GM18508 (cell line): Measurements from ENCODE around the gene FOXO4.

Source experiments
- ATAC-seq: cut with Tn5 transposase; IDR thresholded peaks from one replicate; pipeline ENCODE4 v1.9.1; 2021; ENCODE audit warnings: moderate number of reproducible peaks; ENCODE audit not compliant: insufficient read depth, unreplicated experiment

Gene FOXO4

DNA sequence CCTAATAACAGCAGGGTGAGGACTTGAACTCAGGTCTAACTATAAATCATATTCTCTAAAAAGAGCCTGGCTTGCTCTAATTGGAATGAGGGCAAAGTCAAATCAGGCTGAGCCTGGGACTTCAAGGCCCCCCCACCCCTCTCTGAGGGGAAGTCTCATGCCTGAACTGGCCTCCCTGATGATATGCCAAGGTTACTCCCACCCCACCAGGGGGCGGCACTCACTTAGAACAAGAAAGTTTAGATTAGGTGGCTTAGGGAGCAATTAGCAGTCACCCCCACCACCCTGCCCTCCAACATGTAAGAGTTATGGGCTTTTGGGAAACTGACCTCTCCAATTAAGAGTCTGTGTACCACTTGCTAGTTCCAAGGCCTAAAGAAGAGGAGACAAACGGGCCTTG, 2.7 kb downstream of the FOXO4 start:
- no peak for ATAC-seq

DNA sequence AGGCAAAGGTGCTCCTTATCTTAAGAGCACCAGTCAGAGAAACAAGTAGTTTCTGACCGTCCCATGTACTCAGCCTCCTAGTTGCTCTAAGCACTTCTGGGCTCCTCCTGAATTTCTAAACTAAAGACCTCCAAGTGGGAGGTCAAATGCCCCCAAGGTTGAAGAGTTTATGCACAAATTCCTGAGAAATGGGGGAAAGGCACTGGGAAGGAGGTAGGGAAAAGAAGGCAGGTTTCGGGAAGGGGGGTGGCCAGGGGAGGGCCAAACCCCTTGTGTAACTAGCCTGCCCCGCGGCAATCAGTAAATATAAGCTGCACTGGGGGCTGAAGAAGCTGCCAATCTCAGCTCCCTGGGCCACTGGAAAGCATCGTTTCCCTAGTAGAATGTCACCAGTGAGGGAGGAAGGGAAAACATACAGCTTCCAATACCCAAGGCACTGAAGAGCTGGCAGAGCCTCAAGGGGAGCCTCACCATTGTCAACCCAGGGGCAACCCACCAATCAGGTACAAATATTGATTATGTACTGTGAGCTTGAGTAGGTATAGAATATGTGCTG, 3.4 kb downstream of the FOXO4 start:
- ATAC-seq: no peak

DNA sequence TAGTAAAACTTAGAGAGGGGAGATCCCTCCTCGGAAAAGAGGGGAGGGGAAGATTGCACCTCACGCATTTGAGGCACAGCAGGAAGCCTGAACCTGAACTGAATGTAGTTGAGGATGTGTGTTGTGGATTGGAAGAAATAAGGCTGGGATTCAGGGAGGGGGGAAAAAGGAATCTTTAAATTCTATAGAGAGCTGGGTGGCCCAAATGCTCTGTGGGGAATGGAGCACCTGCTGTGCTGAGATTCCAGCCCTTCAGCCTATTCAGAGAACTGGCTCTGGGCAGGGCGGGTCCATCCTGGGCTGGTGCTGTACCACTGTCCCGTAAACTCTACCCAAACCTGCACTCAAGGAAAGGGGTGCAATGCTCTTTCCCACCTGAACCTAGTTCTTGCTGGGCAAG, 4.1 kb downstream of the FOXO4 start:
- ATAC-seq: no peak

DNA sequence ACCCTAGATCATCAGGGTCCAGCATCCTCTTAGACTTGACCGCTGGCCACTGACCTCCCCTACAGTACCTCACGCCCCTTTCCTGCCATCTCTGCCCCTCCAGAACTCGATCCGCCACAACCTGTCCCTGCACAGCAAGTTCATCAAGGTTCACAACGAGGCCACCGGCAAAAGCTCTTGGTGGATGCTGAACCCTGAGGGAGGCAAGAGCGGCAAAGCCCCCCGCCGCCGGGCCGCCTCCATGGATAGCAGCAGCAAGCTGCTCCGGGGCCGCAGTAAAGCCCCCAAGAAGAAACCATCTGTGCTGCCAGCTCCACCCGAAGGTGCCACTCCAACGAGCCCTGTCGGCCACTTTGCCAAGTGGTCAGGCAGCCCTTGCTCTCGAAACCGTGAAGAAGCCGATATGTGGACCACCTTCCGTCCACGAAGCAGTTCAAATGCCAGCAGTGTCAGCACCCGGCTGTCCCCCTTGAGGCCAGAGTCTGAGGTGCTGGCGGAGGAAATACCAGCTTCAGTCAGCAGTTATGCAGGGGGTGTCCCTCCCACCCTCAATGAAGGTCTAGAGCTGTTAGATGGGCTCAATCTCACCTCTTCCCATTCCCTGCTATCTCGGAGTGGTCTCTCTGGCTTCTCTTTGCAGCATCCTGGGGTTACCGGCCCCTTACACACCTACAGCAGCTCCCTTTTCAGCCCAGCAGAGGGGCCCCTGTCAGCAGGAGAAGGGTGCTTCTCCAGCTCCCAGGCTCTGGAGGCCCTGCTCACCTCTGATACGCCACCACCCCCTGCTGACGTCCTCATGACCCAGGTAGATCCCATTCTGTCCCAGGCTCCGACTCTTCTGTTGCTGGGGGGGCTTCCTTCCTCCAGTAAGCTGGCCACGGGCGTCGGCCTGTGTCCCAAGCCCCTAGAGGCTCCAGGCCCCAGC, 5.2 kb downstream of the FOXO4 start:
- no peak for ATAC-seq

DNA sequence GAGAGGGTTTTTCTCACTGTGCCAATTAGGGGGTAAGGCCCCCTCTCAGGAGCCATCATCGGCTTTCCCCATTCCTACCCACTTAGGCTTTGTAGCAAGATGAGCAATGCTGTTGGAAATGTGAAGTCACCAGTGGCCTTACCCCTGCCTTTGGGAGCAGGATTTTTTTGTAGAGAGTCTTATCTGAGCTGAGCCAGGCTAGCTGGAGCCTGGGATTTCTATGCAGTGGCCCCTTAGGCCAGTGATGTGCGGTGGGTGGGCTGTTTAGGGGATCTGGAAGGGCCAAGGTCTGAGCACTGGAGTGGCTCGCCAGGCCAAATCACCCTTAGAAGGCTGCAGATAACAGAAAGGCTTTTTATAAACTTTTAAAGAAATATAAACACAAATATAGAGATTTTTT, 6.6 kb downstream of the FOXO4 start:
- ATAC-seq: no peak

DNA sequence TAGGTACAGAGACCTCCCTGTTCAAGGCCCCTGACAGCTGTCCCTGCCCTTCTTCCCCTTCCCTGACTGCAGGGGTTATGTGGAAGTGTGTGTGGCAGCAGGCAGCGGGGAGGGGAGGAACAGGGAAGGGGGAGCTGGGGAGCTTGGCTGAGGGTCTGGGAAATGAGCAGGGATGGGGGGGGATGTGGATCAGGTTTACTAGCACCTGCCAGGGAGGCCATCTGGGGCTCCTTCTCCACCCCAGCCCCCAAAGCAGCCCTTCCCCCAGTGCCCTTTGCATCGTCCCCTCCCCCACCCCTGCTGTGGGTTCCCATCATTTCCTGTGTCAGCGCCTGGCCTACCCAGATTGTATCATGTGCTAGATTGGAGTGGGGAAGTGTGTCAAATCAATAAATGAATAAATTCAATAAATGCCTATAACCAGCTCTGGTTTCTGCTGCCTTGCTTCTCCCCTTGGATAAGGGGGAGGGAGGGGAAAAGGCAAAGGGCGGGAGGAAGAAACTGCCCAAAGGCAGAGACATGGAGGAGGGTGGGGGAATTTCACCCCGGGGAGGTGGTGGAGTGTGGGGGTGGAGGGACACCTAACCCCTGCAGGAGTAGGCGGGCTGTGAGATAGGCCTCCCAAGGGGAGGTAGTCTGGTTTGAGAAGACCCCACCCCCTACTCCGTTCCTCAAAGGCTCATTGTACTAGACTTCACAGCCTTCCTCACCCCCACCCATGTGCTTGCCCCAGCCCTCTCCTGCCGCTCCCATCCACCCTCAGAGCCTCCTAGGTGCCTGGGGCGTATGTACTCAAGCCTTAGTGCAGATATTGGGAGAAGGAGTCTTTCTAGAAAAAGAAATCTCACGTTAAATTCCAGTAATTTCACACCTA, 7.7 kb downstream of the FOXO4 start:
- no peak for ATAC-seq

DNA sequence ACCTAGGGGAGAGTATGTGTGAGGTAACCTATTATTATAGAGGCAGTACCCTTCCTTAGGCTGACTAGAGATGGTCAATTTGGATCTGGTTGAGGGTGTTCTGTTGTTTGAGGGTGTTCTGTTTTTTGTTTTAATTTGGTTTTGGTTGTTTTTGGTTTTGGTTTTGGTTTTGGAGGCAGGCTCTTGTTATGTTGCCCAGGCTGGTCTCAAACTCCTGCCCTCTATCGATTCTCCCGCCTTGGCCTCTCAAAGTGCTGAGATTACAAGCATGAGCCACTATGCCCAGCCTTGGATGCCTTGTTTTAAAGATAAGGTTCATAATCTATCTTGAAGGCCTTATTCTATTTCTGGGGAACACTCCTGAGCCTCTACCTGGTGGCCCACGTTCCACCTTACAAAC, 10.0 kb downstream of the FOXO4 start:
- no peak for ATAC-seq

DNA sequence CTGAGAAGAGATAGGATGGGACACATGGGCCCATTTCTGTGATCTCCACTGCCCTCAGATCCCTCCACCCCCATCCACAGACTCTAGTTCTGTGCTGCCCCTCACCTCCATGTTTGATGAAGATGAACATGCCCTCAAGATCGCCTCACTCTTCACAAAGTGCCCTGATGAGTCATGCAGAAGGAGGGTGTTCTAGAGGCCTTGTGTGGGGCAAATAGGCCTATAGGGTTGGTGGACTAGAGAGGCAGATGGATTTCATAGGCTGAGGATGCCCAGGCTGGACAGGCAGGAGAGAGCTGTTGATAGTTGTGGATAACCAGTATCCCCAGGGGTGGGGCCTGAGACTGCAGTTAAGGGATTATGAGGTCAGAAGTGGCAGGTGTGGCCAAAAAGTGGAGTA, 10.8 kb downstream of the FOXO4 start, which contains the start of gene CXorf65:
Gene CXorf65 (minus strand): TSS at position 314 of the 400 bp plus-strand sequence. CDS start 184 bp downstream, at position 130.
- ATAC-seq: no peak

DNA sequence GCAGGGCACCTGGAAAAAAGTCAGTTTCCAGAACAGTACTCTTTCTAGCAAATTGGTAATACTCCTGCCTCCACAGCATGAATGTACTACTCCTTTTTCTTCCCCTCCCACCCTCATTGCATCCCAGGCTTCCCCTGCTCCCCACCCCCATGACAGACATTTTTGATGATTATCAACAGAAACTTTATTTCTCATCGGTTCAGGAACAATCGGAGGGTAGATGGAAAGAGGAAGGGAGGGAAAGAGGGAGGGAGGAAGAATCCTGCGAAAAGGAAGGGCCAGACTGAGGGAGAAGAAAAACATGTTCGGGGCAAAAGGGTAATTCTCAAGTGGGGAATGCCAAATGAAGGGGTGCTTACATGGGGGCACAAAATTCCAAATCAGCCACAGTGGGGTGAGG, 11.6 kb downstream of the FOXO4 start:
- no peak for ATAC-seq

DNA sequence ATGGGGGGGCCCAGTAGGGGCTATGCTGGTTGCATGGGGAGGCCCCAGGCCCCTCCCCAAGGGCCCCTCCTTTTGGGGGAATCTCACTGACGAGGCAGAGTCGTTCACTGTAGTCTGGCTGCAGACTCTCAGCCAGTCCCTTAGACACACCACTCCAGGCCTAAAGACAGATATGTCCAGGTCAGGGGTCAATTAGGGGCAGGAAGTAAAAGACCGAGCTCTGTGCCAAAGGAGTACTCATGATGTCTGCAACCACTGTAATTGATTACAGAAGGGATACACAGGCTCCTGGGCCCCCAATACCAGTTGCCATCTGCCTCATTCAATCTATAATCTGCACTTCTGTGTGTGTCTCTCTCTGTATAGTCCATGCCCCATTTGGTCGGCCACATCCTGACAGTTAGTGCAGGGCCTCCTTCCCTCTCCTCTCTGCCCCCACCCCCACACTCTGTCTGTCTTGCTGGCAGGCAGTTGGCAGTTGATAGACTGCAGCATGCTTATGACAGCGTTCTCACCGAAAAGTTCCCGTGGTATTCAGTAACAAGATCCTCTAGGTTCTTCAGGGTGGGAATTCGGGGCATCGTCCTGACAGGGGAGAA, 12.2 kb downstream of the FOXO4 start:
- no peak for ATAC-seq

DNA sequence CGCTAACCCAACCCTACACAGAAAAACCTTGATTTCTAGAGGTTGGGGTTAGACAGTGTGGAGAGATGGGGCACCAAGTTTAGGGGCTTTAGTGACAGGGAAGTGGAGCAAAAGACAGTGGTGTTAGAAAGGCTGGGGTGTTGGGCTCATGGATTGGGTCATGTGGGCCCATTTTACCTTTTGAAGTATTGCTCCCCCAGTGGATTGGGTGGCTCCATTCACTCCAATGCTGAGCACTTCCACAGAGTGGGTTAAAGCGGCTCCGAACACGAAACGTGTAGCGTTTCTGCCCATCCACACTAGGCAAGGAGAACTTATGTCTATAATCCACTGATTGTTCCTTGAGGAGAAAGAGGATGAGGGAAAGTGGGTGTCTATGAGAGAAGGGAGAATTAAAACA, 13.4 kb downstream of the FOXO4 start:
- no peak for ATAC-seq

DNA sequence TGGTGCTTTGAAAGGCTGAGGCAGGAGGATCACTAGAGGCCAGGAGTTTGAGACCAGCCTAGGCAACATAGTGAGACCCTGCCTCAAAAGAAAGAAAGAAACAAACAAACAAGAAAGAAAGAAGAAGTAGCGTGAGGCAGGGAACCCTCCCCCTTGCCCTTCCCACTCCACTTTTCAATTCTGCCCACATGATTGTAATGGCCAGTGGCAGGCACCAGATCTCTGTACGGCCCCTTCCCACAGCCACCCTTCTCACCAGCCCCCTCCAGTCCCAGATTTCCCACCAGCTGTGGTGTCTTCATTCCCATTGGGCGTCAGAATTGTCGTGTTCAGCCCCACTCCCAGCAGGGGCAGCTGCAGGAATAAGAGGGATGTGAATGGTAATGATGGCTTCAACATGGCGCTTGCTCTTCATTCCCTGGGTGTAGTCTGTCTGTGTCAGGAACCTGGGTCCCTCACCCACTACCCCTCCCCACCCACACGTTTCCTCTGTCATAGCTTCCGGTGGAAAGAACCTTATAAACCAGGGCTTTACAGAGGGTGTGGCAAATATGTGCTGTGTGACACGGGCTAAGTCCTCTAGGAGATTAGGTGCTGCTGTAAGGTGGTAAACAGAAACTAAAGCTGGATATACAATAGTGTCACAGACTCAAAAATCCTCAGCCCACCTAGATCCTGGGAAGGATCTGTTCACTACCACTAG, 15.6 kb downstream of the FOXO4 start, which contains the start of gene IL2RG:
Gene IL2RG (minus strand): TSS at position 437 of the 703 bp plus-strand sequence. CDS start 38 bp downstream, at position 399.
- ATAC-seq: peak; percentile 79

DNA sequence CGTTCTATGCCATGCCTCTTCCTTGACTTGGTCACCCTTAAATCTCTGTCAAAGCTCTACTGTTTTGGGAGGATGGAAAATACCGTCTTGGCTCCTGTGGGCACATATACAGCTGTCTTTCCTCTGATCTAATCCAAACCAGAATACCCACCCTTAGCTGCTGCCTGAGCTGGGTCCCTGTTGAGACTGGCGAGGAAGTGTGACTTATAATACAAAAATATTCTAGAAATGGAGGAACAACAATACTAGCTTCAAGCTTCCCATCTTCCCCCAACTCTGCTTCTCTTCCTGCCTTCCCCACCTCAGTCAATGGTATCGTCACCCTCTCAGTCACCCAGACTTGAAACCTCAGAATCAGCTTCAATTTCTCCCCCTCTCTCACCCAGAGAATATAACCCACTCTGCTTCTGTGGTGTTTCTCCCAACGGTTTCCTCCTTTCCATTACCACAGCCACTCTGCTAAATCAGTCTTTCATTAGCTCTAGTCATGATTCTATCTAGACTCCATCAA, 16.3 kb downstream of the FOXO4 start:
- ATAC-seq: no peak

DNA sequence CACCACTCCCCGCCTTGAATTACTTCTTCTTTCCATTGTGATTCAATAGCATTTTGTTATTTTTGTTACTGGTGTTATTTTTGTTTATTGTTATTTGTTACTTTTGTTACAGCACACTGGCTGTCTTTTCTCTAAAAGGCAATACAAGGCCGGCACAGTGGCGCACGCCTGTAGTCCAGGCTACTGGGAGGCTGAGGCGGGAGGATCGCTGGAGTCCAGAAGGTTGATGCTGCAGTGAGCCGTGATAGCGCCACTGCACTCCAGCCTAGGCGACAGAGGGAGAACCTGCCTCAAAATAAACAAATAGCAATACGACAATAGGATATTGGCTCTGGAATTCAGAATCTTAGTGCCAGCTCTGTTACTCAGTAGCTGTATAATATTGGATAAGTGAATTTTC, 21.7 kb downstream of the FOXO4 start:
- ATAC-seq: no peak

DNA sequence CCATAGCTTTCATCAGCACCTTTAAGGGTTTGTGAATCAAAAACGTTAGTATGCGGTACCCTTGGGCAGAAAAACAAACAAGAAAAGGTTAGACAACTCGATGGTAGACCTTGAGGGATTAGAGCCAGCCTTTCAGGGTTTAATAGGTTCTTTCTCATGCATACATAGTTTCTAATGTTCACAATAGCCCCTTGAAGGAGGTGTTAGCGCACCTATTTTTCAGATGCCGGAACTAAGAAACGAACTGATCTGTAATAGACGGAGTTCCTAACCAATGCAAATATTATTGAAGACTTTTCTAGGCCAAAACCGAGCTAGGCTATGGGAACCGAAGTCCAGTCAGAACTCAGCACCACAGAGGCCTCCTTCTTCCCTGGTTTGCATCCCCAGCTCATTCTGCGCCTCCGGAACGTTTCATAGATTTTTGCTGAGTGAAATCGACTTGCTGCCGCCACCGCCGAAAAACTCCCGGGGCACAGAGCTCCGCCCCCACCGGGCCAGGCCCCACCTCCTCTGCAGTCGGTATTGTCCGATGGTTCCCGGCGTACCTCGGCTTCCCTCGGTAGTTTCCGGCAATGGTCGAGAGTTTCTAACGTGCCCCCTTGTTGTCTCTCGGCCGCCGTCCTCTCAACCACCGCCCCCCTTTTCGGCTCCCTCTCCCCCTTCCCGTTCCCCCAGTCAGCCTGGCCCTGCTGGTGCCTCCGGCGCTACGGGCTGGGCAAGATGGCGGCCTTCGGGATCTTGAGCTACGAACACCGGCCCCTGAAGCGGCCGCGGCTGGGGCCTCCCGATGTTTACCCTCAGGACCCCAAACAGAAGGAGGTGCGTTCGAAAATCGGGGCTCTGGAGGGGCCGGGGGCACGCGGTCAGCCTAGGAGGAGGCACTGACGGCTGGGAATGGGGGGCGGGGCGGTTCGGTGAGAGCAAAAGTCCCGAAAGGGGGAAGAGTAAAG, 22.7 kb downstream of the FOXO4 start, which contains the start of gene MED12:
Gene MED12 (plus strand): TSS at position 565 of the 953 bp plus-strand sequence. CDS start 159 bp downstream, at position 724.
- no peak for ATAC-seq

DNA sequence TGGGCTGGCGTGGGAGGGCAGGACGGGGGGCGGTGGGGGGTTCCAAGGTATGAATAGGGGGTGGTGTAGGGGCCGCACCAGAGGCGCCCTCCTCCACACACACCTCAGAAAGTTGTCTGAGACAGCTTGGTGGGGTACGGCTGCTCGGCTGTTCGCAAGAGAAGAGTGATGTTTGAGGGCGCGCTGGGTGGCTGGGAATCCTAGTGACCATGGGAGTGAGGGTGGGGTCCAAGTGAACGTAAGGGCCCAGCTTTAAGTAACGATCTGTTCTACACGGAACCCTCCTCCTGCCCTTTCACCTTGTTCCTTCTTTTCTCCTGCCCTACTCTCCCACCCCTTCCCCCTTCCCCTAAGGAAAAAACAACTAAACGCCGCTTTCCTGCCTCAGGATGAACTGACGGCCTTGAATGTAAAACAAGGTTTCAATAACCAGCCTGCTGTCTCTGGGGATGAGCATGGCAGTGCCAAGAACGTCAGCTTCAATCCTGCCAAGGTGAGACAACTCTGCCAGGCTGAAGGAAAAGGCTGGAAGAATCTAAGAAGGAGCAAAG, 23.4 kb downstream of the FOXO4 start:
- ATAC-seq: no peak

DNA sequence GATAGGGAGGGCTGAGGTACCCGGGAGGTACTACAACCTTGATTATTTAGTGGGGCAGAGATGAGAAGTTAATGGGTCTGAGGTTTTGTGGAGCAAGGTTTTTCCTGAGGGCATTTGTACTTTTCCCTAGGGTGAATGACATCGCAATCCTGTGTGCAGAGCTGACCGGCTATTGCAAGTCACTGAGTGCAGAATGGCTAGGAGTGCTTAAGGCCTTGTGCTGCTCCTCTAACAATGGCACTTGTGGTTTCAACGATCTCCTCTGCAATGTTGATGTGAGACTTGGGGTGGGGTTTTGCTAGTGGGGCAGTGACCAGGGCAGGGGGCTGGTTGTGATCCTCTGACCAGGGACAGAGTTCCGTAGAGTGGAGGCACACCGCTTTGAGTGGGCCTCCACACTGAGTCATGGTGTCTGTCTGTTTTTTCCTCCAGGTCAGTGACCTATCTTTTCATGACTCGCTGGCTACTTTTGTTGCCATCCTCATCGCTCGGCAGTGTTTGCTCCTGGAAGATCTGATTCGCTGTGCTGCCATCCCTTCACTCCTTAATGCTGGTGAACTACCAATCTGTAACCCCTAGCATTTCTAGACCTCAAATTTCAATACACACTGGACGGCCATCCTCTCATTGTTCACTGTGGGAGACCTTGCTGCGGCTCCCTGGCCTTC, 32.6 kb downstream of the FOXO4 start:
- no peak for ATAC-seq
